ENCODE data around the gene ATP11A. TPM values are rescaled to one million over a fixed set of nuclear protein-coding genes. Genes with fewer than 3 reads are reported as not detected.

ATP11A gene
- total and polyA plus RNA-seq, 2 donors (not counting 3 experiments of a cell fraction or from before 2014, with no cell fraction given) = 16.5 to 88.1 TPM

GRCh38 chr13:112719016-112719415 is 29.2 kb downstream of the ATP11A start:
- ChIA-PET CTCF (no interaction called here), POLR2A (no interaction called here)
- Histone ChIP-seq H3K9me1 (replicated peaks; ENCODE audit: control insufficient read depth, extremely low read depth, insufficient read depth, low read length) (no peaks in the 10 kb centered on the region), H3K9ac (replicated peaks; ENCODE audit: extremely low read depth, insufficient read depth, low read length) (no peak overlapping the region), H2AFZ (ENCODE audit: low read depth, low read length) (no peak overlapping the region), H3K27ac (ENCODE audit: insufficient read depth, low read depth, low read length) (peak overlapping the region; percentile 17), H3K4me1 (ENCODE audit: control insufficient read depth, extremely low read depth, insufficient read depth, low read length) (peaks cover 28% of the 10 kb centered on the region), H3K4me2 (ENCODE audit: insufficient read depth, low read length) (no peak overlapping the region), H3K27me3 (ENCODE audit: control insufficient read depth in 2 of 2, insufficient read depth in 2 of 2, low read length in 2 of 2) (no peaks in the 10 kb centered on the region), H3K36me3 (ENCODE audit: control insufficient read depth in 2 of 2, extremely low read depth in 1 of 2, insufficient read depth in 2 of 2, low read length in 2 of 2) (no peaks in the 10 kb centered on the region), H3K4me3 (replicated peaks in 1 of 3; ENCODE audit: insufficient read depth in 1 of 3, low read depth in 1 of 3, low read length in 3 of 3) (no peak overlapping the region), H4K20me1 (replicated peaks; ENCODE audit: control insufficient read depth, extremely low read depth, insufficient read depth, low read length) (no peaks in the 10 kb centered on the region), H3K9me3 (replicated peaks; ENCODE audit: control insufficient read depth, insufficient read depth, low read length) (no peaks in the 10 kb centered on the region), H3K79me2 (ENCODE audit: control insufficient read depth, insufficient read depth, low read length) (peaks cover 20% of the 10 kb centered on the region)
- no peak for FAIRE-seq
- BruUV-seq (replicated peaks) = no TSS peak
- dilution Hi-C loops (cut with MboI; ENCODE audit: extremely low pct_ligation_motif_present, low sequenced_read_pairs) = no loop called here
- intact Hi-C loops (cut with micrococcal nuclease) = no loop called here
- TF ChIP-seq MAX (IDR thresholded peaks at IDR 0.05; ENCODE audit: insufficient read depth, insufficient read length) = no peak
- TF ChIP-seq CTCF (IDR thresholded peaks at IDR 0.05; ENCODE audit: extremely low read depth in 1 of 2, insufficient read depth in 1 of 2, low read depth in 1 of 2, low read length in 2 of 2) = no peak
- TF ChIP-seq POLR2AphosphoS5 (IDR thresholded peaks at IDR 0.05; ENCODE audit: insufficient read depth, low read depth, low read length) = no peak
- TF ChIP-seq GATA2 (IDR thresholded peaks at IDR 0.05; ENCODE audit: insufficient read depth, insufficient read length, low read depth, low read length) = no peak
- no peak for TF ChIP-seq JUN (IDR thresholded peaks at IDR 0.05; ENCODE audit: borderline replicate concordance, insufficient read depth, insufficient read length, low read depth)
- no peak for TF ChIP-seq FOS (IDR thresholded peaks at IDR 0.05; ENCODE audit: borderline replicate concordance, insufficient read depth, low read length)
- TF ChIP-seq MYC (IDR thresholded peaks at IDR 0.05; ENCODE audit: low read depth, low read length) = no peak
- TF ChIP-seq EZH2 (IDR thresholded peaks at IDR 0.05; ENCODE audit: borderline replicate concordance, low read depth, low read length, severe bottlenecking) = no peak
- TF ChIP-seq POLR2A (IDR thresholded peaks at IDR 0.05; ENCODE audit: low read depth, low read length) = no peak
- peak; percentile 26 for DNase-seq (ENCODE audit: low read depth, low spot score)

Data from endothelial cell of umbilical vein (primary cell).